GM12891 (cell line): ENCODE measurements around the gene STAP1.
A peak's percentile ranks its signal among the peaks of the same experiment; 100 is the strongest.

ENCODE experiments used
- DNase-seq: peaks from one replicate; pipeline ENCODE4 v3.0.0; 2011; ENCODE audit warnings: low spot score; ENCODE audit not compliant: insufficient read length
- FAIRE-seq: peaks from 2 replicates; lab custom pipeline; 2011; peaks lifted over from hg19 to GRCh38; lab: Jason Lieb, UNC
- PAX5 ChIP-seq: IDR thresholded peaks from 2 replicates; pipeline ENCODE4 v1.6.1; 2011; ENCODE audit warnings: low read length, moderate library complexity, mild to moderate bottlenecking; ENCODE audit not compliant: insufficient read depth, severe bottlenecking
- POLR2A ChIP-seq: IDR thresholded peaks from 2 replicates; pipeline ENCODE4 v1.6.1; 2011; ENCODE audit warnings: low read depth, low read length, control low read depth
- POLR2AphosphoS5 ChIP-seq: IDR thresholded peaks from 2 replicates; pipeline ENCODE4 v1.6.1; 2011; ENCODE audit warnings: low read depth, low read length, control low read depth
- POU2F2 ChIP-seq: IDR thresholded peaks from 2 replicates; pipeline ENCODE4 v1.6.1; 2011; ENCODE audit warnings: low read depth, mild to moderate bottlenecking, control low read depth, low read length, moderate library complexity
- SPI1 ChIP-seq: IDR thresholded peaks from 2 replicates; pipeline ENCODE4 v1.6.1; 2011; ENCODE audit warnings: low read depth, low read length, control low read depth
- TAF1 ChIP-seq: IDR thresholded peaks from 2 replicates; pipeline ENCODE4 v1.6.1; 2011; ENCODE audit warnings: low read depth, low read length, control low read depth

The STAP1 gene

DNA sequence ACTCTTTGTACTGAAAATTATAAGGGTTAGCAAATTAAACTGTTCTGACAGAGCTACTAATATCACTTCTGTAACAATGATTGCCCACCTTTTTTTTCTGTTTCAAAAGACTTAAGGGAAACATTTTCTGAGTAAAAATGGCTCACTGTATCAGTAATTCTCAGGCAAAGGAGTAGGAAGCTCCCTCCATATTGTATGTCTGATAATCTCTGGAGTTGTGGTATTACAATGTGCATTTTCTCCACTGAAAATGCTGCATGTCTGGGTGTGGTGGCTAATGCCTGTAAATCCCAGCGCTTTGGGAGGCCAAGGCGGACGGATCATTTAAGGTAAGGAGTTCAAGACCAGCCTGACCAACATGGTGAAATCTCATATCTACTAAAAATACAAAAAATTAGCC is 4.4 kb upstream of the STAP1 start:
- TF ChIP-seq POLR2AphosphoS5 (no peak), TAF1 (no peak), POU2F2 (no peak), POLR2A (no peak), PAX5 (no peak), SPI1 (no peak)
- no peak for FAIRE-seq

GRCh38 chr4:67555447-67555846 is 3.1 kb upstream of the STAP1 start:
- DNase-seq (no peak), FAIRE-seq (no peak)
- TF ChIP-seq SPI1 (0 out of 2 replicates have a peak, but pooled peaks have one; percentile 0), TAF1 (no peak), PAX5 (no peak), POLR2A (no peak), POLR2AphosphoS5 (no peak)

More for the DNA sequence above, 4.4 kb upstream of the STAP1 start:
- DNase-seq, result no peak

GRCh38 chr4:67556436-67556835 is 2.1 kb upstream of the STAP1 start:
- FAIRE-seq, result no peak

DNA sequence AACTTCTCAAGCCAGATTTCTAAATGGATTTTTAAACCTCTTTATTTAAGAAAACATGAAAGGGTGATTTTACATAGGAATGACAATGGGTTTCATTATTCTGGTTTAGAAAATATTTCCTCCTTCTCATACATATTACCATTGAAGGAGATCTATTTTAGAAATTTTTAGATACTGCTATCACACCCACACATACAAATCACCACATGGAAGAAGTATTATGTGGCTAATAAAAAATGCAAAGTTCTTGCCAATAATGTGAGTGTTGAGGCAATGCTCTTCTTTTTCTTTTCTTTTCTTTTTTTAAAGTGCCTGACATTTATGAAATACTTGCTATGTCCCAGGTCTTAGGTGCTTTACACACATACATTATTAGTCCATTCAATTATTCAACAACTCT is 6.8 kb downstream of the STAP1 start:
- no peak for FAIRE-seq
- TF ChIP-seq TAF1 (no peak), POU2F2 (no peak), POLR2AphosphoS5 (no peak), POLR2A (no peak), PAX5 (no peak), SPI1 (no peak)

More at GRCh38 chr4:67556436-67556835, 2.1 kb upstream of the STAP1 start:
- no peak for DNase-seq
- TF ChIP-seq TAF1 (no peak), PAX5 (no peak), SPI1 (peak; percentile 58)

GRCh38 chr4:67566335-67566734 is 7.8 kb downstream of the STAP1 start:
- DNase-seq (no peak), FAIRE-seq (no peak)
- no peak for TF ChIP-seq POU2F2
- TF ChIP-seq POLR2A, result no peak
- no peak for TF ChIP-seq POLR2AphosphoS5
- no peak for TF ChIP-seq TAF1
- no peak for TF ChIP-seq PAX5
- TF ChIP-seq SPI1, result no peak

More for the DNA sequence above, 6.8 kb downstream of the STAP1 start:
- DNase-seq, result no peak

DNA sequence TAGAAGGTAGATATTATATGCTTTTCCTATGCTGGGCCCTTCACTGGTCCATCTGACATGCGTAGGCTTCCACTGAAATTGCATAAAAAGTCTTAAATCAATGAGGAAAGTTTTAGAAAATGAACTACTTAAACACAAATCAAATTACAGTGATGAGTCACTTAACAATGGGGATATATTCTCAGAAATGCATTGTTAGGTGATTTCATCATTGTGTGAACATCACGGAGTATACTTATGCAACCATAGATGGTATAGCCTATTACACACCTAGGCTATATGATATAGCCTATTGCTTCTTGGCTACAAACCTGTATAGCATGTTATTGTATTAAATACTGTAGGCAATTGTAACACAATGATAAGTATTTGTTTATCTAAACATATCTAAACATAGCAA is 10.3 kb downstream of the STAP1 start:
- TF ChIP-seq POU2F2 (no peak), TAF1 (no peak), PAX5 (no peak), POLR2A (no peak), POLR2AphosphoS5 (no peak), SPI1 (no peak)
- FAIRE-seq (no peak), DNase-seq (no peak)

DNA sequence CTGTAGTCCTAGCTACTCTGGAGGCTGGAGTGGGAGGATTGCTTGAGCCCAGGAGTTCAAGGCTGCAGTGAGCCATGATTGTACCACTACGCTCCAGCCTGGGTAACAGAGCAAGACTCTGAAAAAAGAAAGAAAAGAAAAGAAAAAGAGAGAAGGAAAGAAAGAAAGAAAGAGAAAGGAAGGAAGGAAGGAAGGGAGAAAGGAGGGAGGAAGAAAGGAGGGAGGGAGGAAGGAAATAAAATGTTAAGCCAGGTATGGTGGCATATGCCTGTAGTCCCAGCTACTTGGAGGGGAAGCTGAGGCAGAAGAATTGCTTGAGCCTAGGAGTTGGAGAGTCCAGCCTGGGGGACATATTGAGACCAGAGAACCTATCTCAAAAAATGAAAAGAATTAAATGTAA is 12.0 kb downstream of the STAP1 start:
- FAIRE-seq (no peak), DNase-seq (no peak)
- TF ChIP-seq TAF1, result no peak
- TF ChIP-seq POU2F2, result no peak
- no peak for TF ChIP-seq PAX5
- TF ChIP-seq POLR2A, result no peak
- TF ChIP-seq SPI1, result no peak
- TF ChIP-seq POLR2AphosphoS5, result no peak

GRCh38 chr4:67571975-67572374 is 13.4 kb downstream of the STAP1 start:
- no peak for TF ChIP-seq POLR2A
- FAIRE-seq, result no peak

GRCh38 chr4:67573193-67573592 is 14.7 kb downstream of the STAP1 start:
- FAIRE-seq (no peak), DNase-seq (no peak)
- TF ChIP-seq TAF1 (no peak), POU2F2 (no peak), POLR2AphosphoS5 (no peak), POLR2A (no peak), PAX5 (no peak), SPI1 (no peak)

More at GRCh38 chr4:67571975-67572374, 13.4 kb downstream of the STAP1 start:
- no peak for DNase-seq

- no peak for TF ChIP-seq POLR2AphosphoS5
- TF ChIP-seq TAF1, result no peak
- no peak for TF ChIP-seq PAX5
- peak; percentile 90 for TF ChIP-seq SPI1
- TF ChIP-seq POLR2A, result peak; percentile 21; the same call in 1 of the 2 replicates
- no peak for DNase-seq
- FAIRE-seq, result peak; percentile 97
Measured at GRCh38 chr4:67575232-67576058, 16.9 kb downstream of the STAP1 start.

- no peak for TF ChIP-seq SPI1
- no peak for TF ChIP-seq POLR2A
- no peak for TF ChIP-seq POLR2AphosphoS5
- TF ChIP-seq PAX5, result no peak
- TF ChIP-seq TAF1, result no peak
- no peak for TF ChIP-seq POU2F2
- DNase-seq (no peak), FAIRE-seq (no peak)
Measured at GRCh38 chr4:67576059-67576466, 17.5 kb downstream of the STAP1 start.
